Measurements from ENCODE around the gene UBE3C.

- TF ChIP-seq, protein P1, sequence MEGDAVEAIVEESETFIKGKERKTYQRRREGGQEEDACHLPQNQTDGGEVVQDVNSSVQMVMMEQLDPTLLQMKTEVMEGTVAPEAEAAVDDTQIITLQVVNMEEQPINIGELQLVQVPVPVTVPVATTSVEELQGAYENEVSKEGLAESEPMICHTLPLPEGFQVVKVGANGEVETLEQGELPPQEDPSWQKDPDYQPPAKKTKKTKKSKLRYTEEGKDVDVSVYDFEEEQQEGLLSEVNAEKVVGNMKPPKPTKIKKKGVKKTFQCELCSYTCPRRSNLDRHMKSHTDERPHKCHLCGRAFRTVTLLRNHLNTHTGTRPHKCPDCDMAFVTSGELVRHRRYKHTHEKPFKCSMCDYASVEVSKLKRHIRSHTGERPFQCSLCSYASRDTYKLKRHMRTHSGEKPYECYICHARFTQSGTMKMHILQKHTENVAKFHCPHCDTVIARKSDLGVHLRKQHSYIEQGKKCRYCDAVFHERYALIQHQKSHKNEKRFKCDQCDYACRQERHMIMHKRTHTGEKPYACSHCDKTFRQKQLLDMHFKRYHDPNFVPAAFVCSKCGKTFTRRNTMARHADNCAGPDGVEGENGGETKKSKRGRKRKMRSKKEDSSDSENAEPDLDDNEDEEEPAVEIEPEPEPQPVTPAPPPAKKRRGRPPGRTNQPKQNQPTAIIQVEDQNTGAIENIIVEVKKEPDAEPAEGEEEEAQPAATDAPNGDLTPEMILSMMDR (IDR thresholded peaks at IDR 0.05; ENCODE audit: low read depth, low read length), result no peak
- TF ChIP-seq EZH2phosphoT487 (IDR thresholded peaks at IDR 0.05; ENCODE audit: low read depth), result no peak
Observed at GRCh38 chr7:157312941-157313340, 174.2 kb downstream of the UBE3C start.
